ENCODE data around the gene LRMDA. TPM values are rescaled to one million over a fixed set of nuclear protein-coding genes. Genes with fewer than 3 reads are reported as not detected.

LRMDA gene
- total and polyA plus RNA-seq, 2 of the 8 experiments (the other 6 are each of a cell fraction or from before 2014, with no cell fraction given): 0.86 to 2.8 TPM

DNA sequence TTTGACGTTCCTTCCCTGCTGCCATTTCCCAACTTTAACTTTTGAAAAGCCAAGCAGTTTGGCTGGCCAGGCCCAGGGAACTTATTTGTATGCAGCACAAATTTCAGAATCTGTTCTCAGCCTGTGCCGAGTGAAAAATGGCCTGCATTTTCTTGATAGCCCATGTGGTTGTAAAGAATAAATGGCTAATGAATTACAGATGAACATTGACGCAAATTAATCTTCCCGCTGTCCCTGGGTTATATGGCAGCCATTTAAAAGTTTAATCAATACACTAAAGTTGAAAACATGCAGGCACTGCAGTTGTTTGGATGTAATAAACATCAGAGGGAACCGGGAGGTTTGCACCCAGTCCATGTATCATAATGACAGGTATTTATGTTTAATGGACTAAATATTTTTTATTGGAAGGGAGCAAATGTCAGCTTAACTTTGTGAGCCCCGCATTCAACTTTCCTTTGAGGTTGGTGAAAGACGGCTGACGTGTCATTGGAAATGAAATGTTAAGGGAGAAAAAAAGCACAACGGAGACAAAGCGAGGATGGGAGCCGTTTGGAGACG, 1092.4 kb downstream of the LRMDA start:
- Histone ChIP-seq H3K4me3 (ENCODE audit: extremely low read depth in 1 of 4, insufficient read depth in 2 of 4, low read depth in 3 of 4, low read length in 4 of 4) (no peak overlapping the region), H2BK120ac (replicated peaks; ENCODE audit: low read depth, low read length) (no peak overlapping the region), H3K18ac (ENCODE audit: extremely low read depth, low read length) (no peak overlapping the region), H4K8ac (ENCODE audit: extremely low read depth, insufficient read depth, low read length) (no peak overlapping the region), H3K23ac (ENCODE audit: insufficient read length) (no peak overlapping the region), H2BK12ac (ENCODE audit: low read depth, low read length) (no peak overlapping the region), H2AK5ac (ENCODE audit: low read depth, low read length) (no peak overlapping the region), H3K9me3 (ENCODE audit: insufficient read depth in 2 of 2, low read depth in 1 of 2, low read length in 1 of 2) (no peaks in the 10 kb centered on the region), H3K36me3 (ENCODE audit: control insufficient read depth in 2 of 4, insufficient read depth in 4 of 4, low read length in 3 of 4) (no peaks in the 10 kb centered on the region), H3K79me1 (ENCODE audit: low read depth, low read length) (no peaks in the 10 kb centered on the region), H3K27ac (ENCODE audit: low read depth, low read length) (no peak overlapping the region), H3K27me3 (replicated peaks in 1 of 4; ENCODE audit: control insufficient read depth in 3 of 4, extremely low read depth in 1 of 4, insufficient read depth in 3 of 4, low read length in 3 of 4) (peaks cover 0 to 1% (median 0%) of the 10 kb centered on the region in 4 experiments; a peak in 1 of 7 replicates), H2AFZ (ENCODE audit: low read length) (no peak overlapping the region), H3K79me2 (ENCODE audit: control insufficient read depth in 1 of 2, insufficient read depth in 2 of 2, low read length in 2 of 2) (no peaks in the 10 kb centered on the region), H2BK15ac (ENCODE audit: low read length) (no peak overlapping the region), H3K4ac (replicated peaks; ENCODE audit: insufficient read length, low read depth, low read length) (no peak overlapping the region), H3K14ac (ENCODE audit: insufficient read length) (no peak overlapping the region), H3K9ac (replicated peaks in 1 of 4; ENCODE audit: extremely low read depth in 1 of 4, low read depth in 3 of 4, low read length in 3 of 4) (no peak overlapping the region), H3K23me2 (ENCODE audit: low read depth, low read length) (no peaks in the 10 kb centered on the region), H2BK20ac (ENCODE audit: low read length) (no peak overlapping the region), H4K20me1 (replicated peaks in 1 of 2; ENCODE audit: control insufficient read depth in 1 of 2, insufficient read depth in 2 of 2, low read length in 2 of 2) (no peaks in the 10 kb centered on the region), H3K4me1 (replicated peaks in 1 of 4; ENCODE audit: control insufficient read depth in 3 of 4, insufficient read depth in 4 of 4, low read length in 3 of 4) (no peaks in the 10 kb centered on the region), H3K4me2 (ENCODE audit: insufficient read depth in 1 of 2, low read depth in 2 of 2, low read length in 2 of 2) (no peak overlapping the region), H2BK5ac (ENCODE audit: low read depth, low read length) (no peak overlapping the region), H4K91ac (replicated peaks; ENCODE audit: insufficient read length, low read length) (no peak overlapping the region), H3K56ac (replicated peaks; ENCODE audit: insufficient read length, low read depth, low read length) (no peak overlapping the region), H4K5ac (ENCODE audit: insufficient read length, low read depth, low read length) (no peak overlapping the region)
- ChIA-PET POLR2A (ENCODE audit: partially characterized antibody) (no interaction called here), CTCF (ENCODE audit: partially characterized antibody) (no interaction called here)
- FAIRE-seq: no peak
- 83% methylated on average over 12 of the region's 12 CpGs; no CpG with 5 or more reads in 1 of the 2 experiments for WGBS, 2 experiments (ENCODE audit: extremely low coverage in 1 of 2, insufficient coverage in 1 of 2, insufficient read length in 1 of 2, insufficient replicate concordance in 2 of 2, low coverage in 1 of 2, low lambda C conversion rate in 2 of 2, missing lambda C conversion rate in 1 of 2)
- TF ChIP-seq SUZ12 (IDR thresholded peaks at IDR 0.05; ENCODE audit: low read length) (no peak), SP1 (IDR thresholded peaks at IDR 0.05; ENCODE audit: low read depth, low read length) (no peak), SIN3A (conservative IDR thresholded peaks at IDR 0.05 in 1 of 2, IDR thresholded peaks at IDR 0.05 in 1 of 2; ENCODE audit: low read depth in 1 of 2, low read length in 2 of 2) (no peak), SRF (IDR thresholded peaks at IDR 0.05; ENCODE audit: low read depth, low read length) (no peak), SAP30 (IDR thresholded peaks at IDR 0.05; ENCODE audit: insufficient read depth, insufficient replicate concordance, low read length) (no peak), JUN (IDR thresholded peaks at IDR 0.05; ENCODE audit: low read depth, low read length) (no peak), GTF2F1 (IDR thresholded peaks at IDR 0.05; ENCODE audit: borderline replicate concordance, low read depth, low read length) (no peak)
- DNase-seq (ENCODE audit: low read depth in 1 of 2, low spot score in 2 of 2): no peak
